Esophagus squamous epithelium (tissue), 5 donors: ENCODE results near the gene CHD8. TPM values are rescaled to one million over a fixed set of nuclear protein-coding genes. Genes with fewer than 3 reads are reported as not detected.

Source experiments
- DNase-seq: peaks from one replicate; lab custom pipeline; 2025; lab: John Stamatoyannopoulos, UW
- H3K27ac ChIP-seq, 4 donors: fragments of 200-600 bp; sonication (generic); one replicate each; pipeline ENCODE4 v1.5.1; 2016 to 2019; ENCODE audit warnings: mild to moderate bottlenecking in 1 of 4
- H3K27me3 ChIP-seq, 4 donors: fragments of 200-600 bp; sonication (generic); 1 replicate in 3 of 4; 2 replicates in 1 of 4; pipeline versions ENCODE4 v1.5.1 to v1.6.0; 2017 to 2021; ENCODE audit warnings: antibody characterized with exemption in 1 of 4
- H3K36me3 ChIP-seq, 3 donors: fragments of 200-600 bp; sonication (generic); one replicate each; pipeline ENCODE4 v1.5.1; 2016 to 2019
- H3K4me1 ChIP-seq, 3 donors: fragments of 200-600 bp; sonication (generic); one replicate each; pipeline ENCODE4 v1.5.1; 2017 to 2019
- H3K4me3 ChIP-seq, 4 donors: fragments of 200-600 bp; sonication (generic); 1 replicate in 3 of 4; 2 replicates in 1 of 4; pipeline ENCODE4 v1.5.1; 2016 to 2019; ENCODE audit warnings: mild to moderate bottlenecking in 2 of 4, moderate library complexity in 1 of 4
- H3K9me3 ChIP-seq, 3 donors: fragments of 200-600 bp; sonication (generic); one replicate each; pipeline ENCODE4 v1.5.1; 2016 to 2019
- POLR2A ChIP-seq, 4 donors: fragments of 450-650 bp; IDR thresholded peaks; one replicate each; pipeline ENCODE4 v1.6.1; 2017; ENCODE audit warnings: antibody characterized with exemption in 4 of 4, mild to moderate bottlenecking in 4 of 4, moderate library complexity in 3 of 4
- WGBS, 2 donors: methylation state at CpG; one replicate each; pipeline ENCODE4 v1.1.5; 2018; 5-methylcytosine and 5-hydroxymethylcytosine counted together
- intact Hi-C: fragments of 100-400 bp; cut with DNase I; formaldehyde crosslinking; loops from one replicate; pipeline ENCODE4 v1.15.0; 2022
- total RNA-seq, 4 donors: library from RNA; depleted of rRNA; stranded (reverse); fragments of >200 nt; gene quantifications; one replicate each; pipeline ENCODE4 v1.1.0, GENCODE V29; 2016
- TF ChIP-seq, protein P1 (sequence below), 6 experiments: fragments of 450-650 bp in 4 of 6; fragments of 200-600 bp in 2 of 6; sonication (generic) in 2 of 6; IDR thresholded peaks; one replicate each; pipeline ENCODE4 v1.5.1; 2016 to 2019; ENCODE audit warnings: antibody characterized with exemption in 6 of 6, mild to moderate bottlenecking in 4 of 6, moderate library complexity in 4 of 6
- donor health status: DM: yes; HTN: yes; CAD: no.

The CHD8 gene
- total RNA-seq, 4 donors from 2014 or later: 43.8 to 51.9 (median 47.6) TPM

DNA sequence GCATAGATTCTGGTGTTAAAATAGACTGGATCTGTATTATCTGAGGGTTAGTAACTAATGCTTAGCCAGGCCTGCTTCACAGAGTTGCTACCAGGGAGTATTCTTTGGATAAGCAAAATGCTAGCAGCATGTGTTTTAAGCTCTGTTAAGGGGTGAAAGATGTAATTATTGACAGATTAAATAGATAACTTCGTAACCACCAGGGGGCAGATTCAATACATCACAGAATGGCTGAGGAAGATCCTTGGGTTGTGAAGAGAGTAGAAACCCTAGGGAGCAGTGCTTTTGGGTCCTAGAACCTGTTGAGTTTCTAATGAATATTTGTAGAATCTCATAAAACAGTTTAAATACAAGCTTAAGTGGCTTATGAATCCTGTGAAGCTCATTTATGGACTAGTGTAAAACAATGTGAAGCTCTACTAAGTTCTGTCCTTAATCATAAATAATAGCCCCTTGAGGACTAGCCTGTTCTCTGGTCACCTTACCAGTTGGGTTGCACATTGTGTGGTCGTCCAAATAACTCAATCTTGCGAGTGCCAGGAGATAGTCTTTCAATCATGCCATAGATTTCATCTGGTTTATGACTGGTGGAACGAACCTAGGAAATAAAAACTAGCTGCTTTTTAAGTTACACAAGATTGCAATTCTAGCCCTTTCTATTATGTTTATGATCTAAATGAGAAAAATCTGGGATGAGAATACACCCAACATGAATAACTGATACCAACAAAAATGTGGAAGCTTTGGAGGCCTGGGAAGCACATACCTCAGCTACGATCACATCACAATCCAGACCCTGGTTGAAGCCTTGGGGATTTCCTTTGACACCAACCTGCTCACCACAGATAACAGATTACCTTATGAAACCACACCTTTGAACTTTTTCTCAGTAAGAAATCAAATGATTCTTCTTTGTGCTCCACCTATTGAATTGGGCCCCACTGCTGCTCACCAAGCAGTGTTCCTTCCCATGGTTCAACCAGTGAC lies 42.9 kb upstream of the CHD8 start:
- 57 to 63% methylated on average over 5 of the region's 5 CpGs for WGBS, 2 donors
- TF ChIP-seq, protein P1, sequence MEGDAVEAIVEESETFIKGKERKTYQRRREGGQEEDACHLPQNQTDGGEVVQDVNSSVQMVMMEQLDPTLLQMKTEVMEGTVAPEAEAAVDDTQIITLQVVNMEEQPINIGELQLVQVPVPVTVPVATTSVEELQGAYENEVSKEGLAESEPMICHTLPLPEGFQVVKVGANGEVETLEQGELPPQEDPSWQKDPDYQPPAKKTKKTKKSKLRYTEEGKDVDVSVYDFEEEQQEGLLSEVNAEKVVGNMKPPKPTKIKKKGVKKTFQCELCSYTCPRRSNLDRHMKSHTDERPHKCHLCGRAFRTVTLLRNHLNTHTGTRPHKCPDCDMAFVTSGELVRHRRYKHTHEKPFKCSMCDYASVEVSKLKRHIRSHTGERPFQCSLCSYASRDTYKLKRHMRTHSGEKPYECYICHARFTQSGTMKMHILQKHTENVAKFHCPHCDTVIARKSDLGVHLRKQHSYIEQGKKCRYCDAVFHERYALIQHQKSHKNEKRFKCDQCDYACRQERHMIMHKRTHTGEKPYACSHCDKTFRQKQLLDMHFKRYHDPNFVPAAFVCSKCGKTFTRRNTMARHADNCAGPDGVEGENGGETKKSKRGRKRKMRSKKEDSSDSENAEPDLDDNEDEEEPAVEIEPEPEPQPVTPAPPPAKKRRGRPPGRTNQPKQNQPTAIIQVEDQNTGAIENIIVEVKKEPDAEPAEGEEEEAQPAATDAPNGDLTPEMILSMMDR (IDR thresholded peaks at IDR 0.05): peak; percentile 22 to 61 (median 38)
- TF ChIP-seq POLR2A (IDR thresholded peaks at IDR 0.05): no peak
- Histone ChIP-seq H3K4me1 (peaks cover 0 to 4% (median 0%) of the 10 kb centered on the region in 3 donors), H3K27me3 (no peaks in the 10 kb centered on the region), H3K9me3 (no peaks in the 10 kb centered on the region), H3K36me3 (peaks cover 28 to 99% (median 45%) of the 10 kb centered on the region in 3 donors), H3K4me3 (no peak overlapping the region), H3K27ac (no peak overlapping the region)
- DNase-seq: no peak
- intact Hi-C loops: loop anchor here (10.0 kb wide), 1 partner anchor 56 kb away; no protein-coding TSS in a partner anchor

DNA sequence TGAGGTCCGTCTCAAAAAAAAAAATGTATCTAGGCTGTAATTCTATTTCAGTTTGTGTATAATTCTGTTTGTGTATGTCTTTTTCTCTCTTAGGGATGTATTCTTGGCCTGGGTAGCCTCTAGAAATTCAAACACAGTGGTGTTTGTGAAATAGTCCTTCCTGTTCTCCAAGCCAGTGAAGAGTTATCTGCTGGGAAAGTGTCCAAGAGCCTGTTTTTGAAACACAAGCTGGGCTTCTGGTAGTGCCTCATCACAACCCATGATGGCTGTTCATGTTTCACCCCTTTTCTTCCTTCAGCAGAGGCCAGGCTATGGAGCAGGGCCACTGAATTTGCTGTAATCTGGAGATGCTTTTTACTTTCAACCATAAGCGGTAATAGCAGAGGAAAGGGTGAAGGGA lies 40.5 kb upstream of the CHD8 start:
- DNase-seq: no peak
- H3K27me3 ChIP-seq: no peaks in the 10 kb centered on the region
- WGBS, 2 donors: 64 to 90% methylated on average over 1 to 2 of the region's 2 CpGs
- no peaks in the 10 kb centered on the region for H3K4me1 ChIP-seq
- H3K27ac ChIP-seq: no peak overlapping the region
- no peak overlapping the region for H3K4me3 ChIP-seq
- H3K36me3 ChIP-seq: peaks cover 29 to 100% (median 54%) of the 10 kb centered on the region in 3 donors
- no peaks in the 10 kb centered on the region for H3K9me3 ChIP-seq
- intact Hi-C loops: loop anchor here (10.0 kb wide), 1 partner anchor 58 kb away; no protein-coding TSS in a partner anchor
- no peak for TF ChIP-seq POLR2A (IDR thresholded peaks at IDR 0.05)
- TF ChIP-seq, protein P1 (IDR thresholded peaks at IDR 0.05): no peak

DNA sequence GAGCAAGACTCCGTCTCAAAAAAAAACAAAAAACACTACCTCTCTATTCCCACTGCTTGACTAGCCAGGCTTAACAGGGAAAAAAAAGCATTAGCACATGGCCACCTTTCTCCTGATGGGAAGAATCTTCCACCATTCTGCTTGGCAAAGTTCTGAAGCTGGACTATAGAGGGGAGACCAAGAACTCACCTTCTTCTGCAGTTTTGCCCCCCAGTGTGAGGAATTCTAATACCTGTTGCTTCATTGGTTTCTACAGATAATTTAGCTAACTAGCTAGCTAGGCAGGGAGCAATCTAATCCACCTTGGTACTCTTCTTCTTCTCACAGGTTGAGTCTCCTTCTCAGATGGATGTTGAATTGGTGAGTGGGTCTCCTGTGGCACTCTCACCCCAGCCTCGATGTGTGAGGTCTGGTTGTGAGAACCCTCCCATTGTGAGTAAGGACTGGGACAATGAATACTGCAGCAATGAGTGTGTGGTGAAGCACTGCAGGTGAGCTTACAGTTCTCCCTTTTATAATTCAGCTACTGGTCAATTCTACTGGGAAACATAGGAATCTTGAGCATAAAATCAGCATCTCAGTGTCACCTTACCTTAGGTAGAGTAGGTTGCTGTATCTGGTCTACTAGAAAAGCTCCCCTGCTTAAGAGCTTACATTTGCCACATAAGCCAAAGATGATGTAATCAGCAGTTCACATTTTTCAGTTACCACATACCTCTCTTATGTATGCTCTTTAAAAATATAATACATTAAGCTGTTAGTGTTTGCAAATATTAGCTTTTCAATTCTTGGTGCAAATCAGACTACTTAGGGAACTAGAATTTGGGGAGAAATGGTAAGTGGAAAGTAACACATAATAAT lies 39.2 kb upstream of the CHD8 start:
- H3K27ac ChIP-seq: no peak overlapping the region
- H3K36me3 ChIP-seq: peaks cover 29 to 100% (median 66%) of the 10 kb centered on the region in 3 donors
- WGBS, 2 donors: 62 to 69% methylated on average over 2 of the region's 2 CpGs
- H3K27me3 ChIP-seq: no peaks in the 10 kb centered on the region
- no peak overlapping the region for H3K4me3 ChIP-seq
- intact Hi-C loops: loop anchor here (10.0 kb wide), 1 partner anchor 60 kb away; no protein-coding TSS in a partner anchor
- TF ChIP-seq, protein P1 (IDR thresholded peaks at IDR 0.05): no peak
- no peak for TF ChIP-seq POLR2A (IDR thresholded peaks at IDR 0.05)
- no peaks in the 10 kb centered on the region for H3K9me3 ChIP-seq
- DNase-seq: no peak
- H3K4me1 ChIP-seq: no peaks in the 10 kb centered on the region

DNA sequence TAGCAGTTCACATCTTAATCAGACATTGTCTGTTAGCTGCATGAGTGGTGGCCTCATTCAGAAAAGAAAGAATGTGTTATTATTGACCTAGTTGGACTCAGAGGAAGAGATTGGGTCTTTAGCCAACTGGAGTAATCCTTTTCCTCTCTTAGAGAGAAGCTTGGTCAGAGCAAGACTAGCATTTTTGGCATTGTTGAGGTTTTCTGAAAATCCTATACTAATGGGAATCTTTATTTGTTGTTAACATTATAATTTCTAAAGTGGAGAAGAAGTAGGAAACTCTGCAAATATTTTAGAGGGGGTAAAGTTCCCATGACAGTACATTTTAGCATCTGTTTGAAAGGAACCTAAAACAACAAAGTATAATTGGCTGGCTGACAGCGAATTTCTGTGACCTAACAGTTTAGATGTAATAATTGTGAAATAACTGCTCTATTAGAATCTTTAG lies 30.7 kb upstream of the CHD8 start:
- Histone ChIP-seq H3K27me3 (no peaks in the 10 kb centered on the region), H3K4me1 (no peaks in the 10 kb centered on the region), H3K27ac (no peak overlapping the region), H3K9me3 (no peaks in the 10 kb centered on the region), H3K4me3 (no peak overlapping the region), H3K36me3 (peaks cover 0 to 65% (median 31%) of the 10 kb centered on the region in 3 donors)
- WGBS, 2 donors: 61 to 76% methylated on average over 1 of the region's 1 CpG
- no peak for TF ChIP-seq POLR2A (IDR thresholded peaks at IDR 0.05)
- TF ChIP-seq, protein P1 (IDR thresholded peaks at IDR 0.05): no peak
- intact Hi-C loops: no loop called here
- no peak for DNase-seq
